Tibial artery (tissue), 4 donors: ENCODE results near the gene JUNB.

ENCODE experiments used
- DNase-seq, 2 donors: peaks; one replicate each; pipeline ENCODE4 v3.0.0-alpha.2; 2019
- H3K27ac ChIP-seq, 2 donors: fragments of 200-600 bp; sonication (generic) in 1 of 2; 1 replicate in 1 of 2; 2 replicates in 1 of 2; pipeline ENCODE4 v1.5.1; 2018 to 2019; ENCODE audit warnings: mild to moderate bottlenecking in 1 of 2
- H3K27me3 ChIP-seq, 2 donors: fragments of 200-600 bp; sonication (generic) in 1 of 2; one replicate each; pipeline versions ENCODE4 v1.5.1 to v1.6.0; 2016 to 2019
- H3K36me3 ChIP-seq, 3 donors: fragments of 200-600 bp; sonication (generic) in 2 of 3; one replicate each; pipeline ENCODE4 v1.5.1; 2016 to 2019; ENCODE audit warnings: mild to moderate bottlenecking in 2 of 3
- H3K4me1 ChIP-seq, 4 donors: fragments of 200-600 bp; sonication (generic) in 2 of 4; 1 replicate in 3 of 4; 2 replicates in 1 of 4; pipeline ENCODE4 v1.5.1; 2016 to 2019
- H3K4me3 ChIP-seq, 2 donors: fragments of 200-600 bp; sonication (generic) in 1 of 2; 1 replicate in 1 of 2; 2 replicates in 1 of 2; pipeline ENCODE4 v1.5.1; 2018 to 2019; ENCODE audit warnings: mild to moderate bottlenecking in 2 of 2
- H3K9me3 ChIP-seq, 3 donors: fragments of 200-600 bp; sonication (generic) in 1 of 3; one replicate each; pipeline ENCODE4 v1.5.1; 2016 to 2019
- intact Hi-C: fragments of 100-400 bp; cut with DNase I; formaldehyde crosslinking; loops from one replicate; pipeline ENCODE4 v1.15.0; 2023; ENCODE audit warnings: low total_unique reads
- TF ChIP-seq, protein P1 (sequence below), 2 experiments: fragments of 200-600 bp in 1 of 2; fragments of 450-650 bp in 1 of 2; IDR thresholded peaks; one replicate each; pipeline ENCODE4 v1.5.1; 2017 to 2019; ENCODE audit warnings: antibody characterized with exemption in 2 of 2, mild to moderate bottlenecking in 1 of 2, moderate library complexity in 1 of 2

JUNB gene

DNA sequence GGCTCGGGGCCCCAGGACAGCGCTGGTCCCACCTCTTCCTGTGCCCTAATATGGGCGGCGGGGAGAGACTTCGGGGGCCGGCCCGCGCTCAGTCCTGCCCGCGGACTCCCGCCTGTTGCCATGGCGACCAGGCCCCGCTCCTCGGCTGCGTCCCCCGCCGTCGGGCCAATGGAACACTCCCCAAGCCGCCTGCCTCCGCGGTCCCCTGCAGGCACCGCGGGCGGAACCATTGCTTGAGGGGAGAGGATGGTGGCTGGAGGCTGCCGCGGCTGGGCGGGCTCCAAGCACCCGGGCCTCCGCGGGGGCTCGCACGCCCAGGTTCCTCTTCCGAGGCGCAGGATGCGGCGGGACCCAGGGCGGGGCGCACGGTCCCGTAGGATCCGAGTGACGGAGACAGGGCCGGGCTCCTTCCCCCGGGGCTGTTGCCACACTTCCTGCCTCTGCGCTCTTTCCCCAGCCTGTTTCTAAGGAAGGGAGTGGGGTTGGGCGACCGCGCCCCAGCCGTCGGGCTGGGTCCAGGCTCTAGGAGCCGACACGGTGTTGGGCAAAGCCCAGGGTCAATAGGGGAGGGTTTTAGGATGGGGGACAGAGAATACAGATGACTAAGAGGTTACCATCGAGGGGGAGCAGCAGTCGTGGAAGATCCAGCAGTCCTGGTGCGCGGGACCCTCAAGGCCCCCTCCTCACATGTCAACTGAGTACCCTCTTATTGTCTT, 1.2 kb upstream of the JUNB start:
- intact Hi-C loops = loop anchor here (10.0 kb wide), 1 partner anchor 1055 kb away; no protein-coding TSS in a partner anchor
- Histone ChIP-seq H3K36me3 (peaks cover 0 to 13% (median 9%) of the 10 kb centered on the region in 3 donors), H3K27ac (peak overlapping the region; percentile 98 to 99), H3K4me3 (peak overlapping the region; percentile 86 to 96), H3K9me3 (no peaks in the 10 kb centered on the region), H3K27me3 (no peaks in the 10 kb centered on the region), H3K4me1 (peaks cover 0 to 62% (median 54%) of the 10 kb centered on the region in 4 donors)
- TF ChIP-seq, protein P1, sequence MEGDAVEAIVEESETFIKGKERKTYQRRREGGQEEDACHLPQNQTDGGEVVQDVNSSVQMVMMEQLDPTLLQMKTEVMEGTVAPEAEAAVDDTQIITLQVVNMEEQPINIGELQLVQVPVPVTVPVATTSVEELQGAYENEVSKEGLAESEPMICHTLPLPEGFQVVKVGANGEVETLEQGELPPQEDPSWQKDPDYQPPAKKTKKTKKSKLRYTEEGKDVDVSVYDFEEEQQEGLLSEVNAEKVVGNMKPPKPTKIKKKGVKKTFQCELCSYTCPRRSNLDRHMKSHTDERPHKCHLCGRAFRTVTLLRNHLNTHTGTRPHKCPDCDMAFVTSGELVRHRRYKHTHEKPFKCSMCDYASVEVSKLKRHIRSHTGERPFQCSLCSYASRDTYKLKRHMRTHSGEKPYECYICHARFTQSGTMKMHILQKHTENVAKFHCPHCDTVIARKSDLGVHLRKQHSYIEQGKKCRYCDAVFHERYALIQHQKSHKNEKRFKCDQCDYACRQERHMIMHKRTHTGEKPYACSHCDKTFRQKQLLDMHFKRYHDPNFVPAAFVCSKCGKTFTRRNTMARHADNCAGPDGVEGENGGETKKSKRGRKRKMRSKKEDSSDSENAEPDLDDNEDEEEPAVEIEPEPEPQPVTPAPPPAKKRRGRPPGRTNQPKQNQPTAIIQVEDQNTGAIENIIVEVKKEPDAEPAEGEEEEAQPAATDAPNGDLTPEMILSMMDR (IDR thresholded peaks at IDR 0.05) = no peak
- peak; percentile 97 to 99 for DNase-seq

DNA sequence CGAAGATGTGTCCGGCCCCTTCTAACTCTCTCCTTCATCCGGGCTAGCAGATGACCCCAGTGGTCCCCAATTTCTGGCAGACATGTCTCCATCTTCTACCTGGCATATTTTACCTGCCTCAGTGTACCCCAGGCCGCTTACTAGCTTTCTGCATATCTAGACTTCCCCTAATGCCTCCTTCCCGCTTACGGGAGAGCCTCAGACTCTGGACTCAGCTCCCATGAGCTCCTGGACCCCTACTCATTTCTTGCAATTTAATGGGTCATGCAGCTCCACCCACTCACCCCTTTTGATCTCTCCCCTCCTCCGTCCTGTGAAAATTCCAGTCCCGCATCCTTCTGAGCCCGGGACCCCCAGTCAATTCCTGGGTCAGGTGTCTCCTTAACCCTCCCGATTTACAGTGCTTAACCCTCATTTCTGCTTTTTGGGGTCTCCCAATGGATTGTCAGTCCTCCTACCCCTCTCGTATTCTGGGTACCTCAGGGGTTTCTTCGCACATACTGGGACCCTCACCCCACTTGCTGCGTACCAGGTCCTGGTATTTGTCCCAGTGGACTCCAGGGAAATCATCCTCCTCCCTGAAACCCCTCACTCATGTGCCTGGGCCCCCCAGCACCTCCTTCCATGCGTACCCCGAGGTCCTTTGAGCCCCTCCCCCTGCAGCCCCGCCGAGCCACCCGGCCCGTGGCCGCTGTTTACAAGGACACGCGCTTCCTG, 500 bp upstream of the JUNB start:
- Histone ChIP-seq H3K4me1 (peaks cover 0 to 58% (median 48%) of the 10 kb centered on the region in 4 donors), H3K27ac (peak overlapping the region; percentile 98 to 99)
- intact Hi-C loops = loop anchor here (10.0 kb wide), 1 partner anchor 1054 kb away; no protein-coding TSS in a partner anchor

DNA sequence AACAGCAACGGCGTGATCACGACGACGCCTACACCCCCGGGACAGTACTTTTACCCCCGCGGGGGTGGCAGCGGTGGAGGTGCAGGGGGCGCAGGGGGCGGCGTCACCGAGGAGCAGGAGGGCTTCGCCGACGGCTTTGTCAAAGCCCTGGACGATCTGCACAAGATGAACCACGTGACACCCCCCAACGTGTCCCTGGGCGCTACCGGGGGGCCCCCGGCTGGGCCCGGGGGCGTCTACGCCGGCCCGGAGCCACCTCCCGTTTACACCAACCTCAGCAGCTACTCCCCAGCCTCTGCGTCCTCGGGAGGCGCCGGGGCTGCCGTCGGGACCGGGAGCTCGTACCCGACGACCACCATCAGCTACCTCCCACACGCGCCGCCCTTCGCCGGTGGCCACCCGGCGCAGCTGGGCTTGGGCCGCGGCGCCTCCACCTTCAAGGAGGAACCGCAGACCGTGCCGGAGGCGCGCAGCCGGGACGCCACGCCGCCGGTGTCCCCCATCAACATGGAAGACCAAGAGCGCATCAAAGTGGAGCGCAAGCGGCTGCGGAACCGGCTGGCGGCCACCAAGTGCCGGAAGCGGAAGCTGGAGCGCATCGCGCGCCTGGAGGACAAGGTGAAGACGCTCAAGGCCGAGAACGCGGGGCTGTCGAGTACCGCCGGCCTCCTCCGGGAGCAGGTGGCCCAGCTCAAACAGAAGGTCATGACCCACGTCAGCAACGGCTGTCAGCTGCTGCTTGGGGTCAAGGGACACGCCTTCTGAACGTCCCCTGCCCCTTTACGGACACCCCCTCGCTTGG, 966 bp downstream of the JUNB start:
- Histone ChIP-seq H3K4me3 (peak overlapping the region; percentile 86 to 96), H3K36me3 (peaks cover 0 to 13% (median 9%) of the 10 kb centered on the region in 3 donors), H3K9me3 (no peaks in the 10 kb centered on the region), H3K27ac (peak overlapping the region; percentile 98 to 99), H3K4me1 (peaks cover 0 to 50% (median 41%) of the 10 kb centered on the region in 4 donors), H3K27me3 (no peaks in the 10 kb centered on the region)
- peak in 1 of 2 donors; percentile 82 for DNase-seq
- intact Hi-C loops = loop anchor here (2.0 to 10.0 kb wide), 2 partner anchors 13 to 1053 kb away; no protein-coding TSS in a partner anchor
- TF ChIP-seq, protein P1 (IDR thresholded peaks at IDR 0.05) = no peak

More for the DNA sequence above, 500 bp upstream of the JUNB start:
- Histone ChIP-seq H3K27me3 (no peaks in the 10 kb centered on the region), H3K4me3 (peak overlapping the region; percentile 86 to 96), H3K9me3 (no peaks in the 10 kb centered on the region), H3K36me3 (peaks cover 0 to 13% (median 9%) of the 10 kb centered on the region in 3 donors)
- TF ChIP-seq, protein P1 (IDR thresholded peaks at IDR 0.05) = no peak
- DNase-seq = no peak

DNA sequence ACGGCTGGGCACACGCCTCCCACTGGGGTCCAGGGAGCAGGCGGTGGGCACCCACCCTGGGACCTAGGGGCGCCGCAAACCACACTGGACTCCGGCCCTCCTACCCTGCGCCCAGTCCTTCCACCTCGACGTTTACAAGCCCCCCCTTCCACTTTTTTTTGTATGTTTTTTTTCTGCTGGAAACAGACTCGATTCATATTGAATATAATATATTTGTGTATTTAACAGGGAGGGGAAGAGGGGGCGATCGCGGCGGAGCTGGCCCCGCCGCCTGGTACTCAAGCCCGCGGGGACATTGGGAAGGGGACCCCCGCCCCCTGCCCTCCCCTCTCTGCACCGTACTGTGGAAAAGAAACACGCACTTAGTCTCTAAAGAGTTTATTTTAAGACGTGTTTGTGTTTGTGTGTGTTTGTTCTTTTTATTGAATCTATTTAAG, 1.6 kb downstream of the JUNB start:
- TF ChIP-seq, protein P1 (IDR thresholded peaks at IDR 0.05) = no peak
- no peaks in the 10 kb centered on the region for H3K9me3 ChIP-seq
- DNase-seq = no peak
- intact Hi-C loops = loop anchor here (2.0 to 10.0 kb wide), 2 partner anchors 14 to 1052 kb away; no protein-coding TSS in a partner anchor
- H3K4me1 ChIP-seq = peaks cover 0 to 44% (median 35%) of the 10 kb centered on the region in 4 donors
- peak overlapping the region; percentile 98 to 99 for H3K27ac ChIP-seq
- peak overlapping the region; percentile 86 to 96 for H3K4me3 ChIP-seq
- peaks cover 0 to 13% (median 9%) of the 10 kb centered on the region in 3 donors for H3K36me3 ChIP-seq
- no peaks in the 10 kb centered on the region for H3K27me3 ChIP-seq
